Stimulated activated CD4-positive, alpha-beta T cell treated with anti-CD3 and anti-CD28 coated beads, TNF-alpha, amount 100 ng/mL, for 24 hours (primary cell): ENCODE results near the gene HUWE1.
"Not testable (repeated sequence)": the region's sequence is repeated elsewhere in the genome, so short reads cannot be mapped to it uniquely, and the experiment has no call there.

ENCODE experiments used
- DNase-seq, 3 experiments: peaks; one replicate each; pipeline ENCODE4 v3.0.0-alpha.2; 2020; ENCODE audit warnings: low read depth in 3 of 3

Gene HUWE1

GRCh38 chrX:53504035-53504434 lies 182.5 kb downstream of the HUWE1 start:
- not testable (repeated sequence) for DNase-seq

- no peak for DNase-seq
Measured at GRCh38 chrX:53494436-53494835, 192.1 kb downstream of the HUWE1 start.

GRCh38 chrX:53486285-53486684 lies 200.2 kb downstream of the HUWE1 start:
- DNase-seq: no peak

- DNase-seq: no peak
Measured at GRCh38 chrX:53483838-53484405, 202.6 kb downstream of the HUWE1 start.

GRCh38 chrX:53483416-53483815 lies 203.1 kb downstream of the HUWE1 start:
- no peak for DNase-seq
